GM19023 (cell line): ENCODE data around the gene MTHFS.

Source experiments
- ATAC-seq: cut with Tn5 transposase; IDR thresholded peaks from one replicate; pipeline ENCODE4 v1.9.1; 2021; ENCODE audit warnings: mild to moderate bottlenecking, moderate library complexity; ENCODE audit not compliant: unreplicated experiment

MTHFS gene

GRCh38 chr15:79824136-79824701 is 72.6 kb downstream of the MTHFS start:
- no peak for ATAC-seq

- ATAC-seq: no peak
These were observed 76.0 kb downstream of the MTHFS start for GRCh38 chr15:79820820-79821219.

- ATAC-seq: no peak
These were observed 76.6 kb downstream of the MTHFS start for GRCh38 chr15:79820176-79820575.

GRCh38 chr15:79816571-79816970 is 80.2 kb downstream of the MTHFS start:
- no peak for ATAC-seq

GRCh38 chr15:79815468-79815867 is 81.3 kb downstream of the MTHFS start:
- ATAC-seq: no peak

GRCh38 chr15:79812541-79812940 is 84.3 kb downstream of the MTHFS start:
- no peak for ATAC-seq

GRCh38 chr15:79811406-79812405 is 85.1 kb downstream of the MTHFS start:
- no peak for ATAC-seq

GRCh38 chr15:79804838-79805237 is 92.0 kb downstream of the MTHFS start:
- no peak for ATAC-seq

GRCh38 chr15:79798311-79798710 is 98.5 kb downstream of the MTHFS start:
- ATAC-seq: no peak
